GM18505 (cell line): ENCODE measurements around the gene TNRC18.
"Not testable (repeated sequence)": the region's sequence is repeated elsewhere in the genome, so short reads cannot be mapped to it uniquely, and the experiment has no call there.

Source experiments
- ATAC-seq: cut with Tn5 transposase; IDR thresholded peaks from one replicate; pipeline ENCODE4 v1.9.1; 2021; ENCODE audit not compliant: unreplicated experiment
- POLR2A ChIP-seq: IDR thresholded peaks from 4 replicates; pipeline ENCODE4 v1.6.1; 2011; ENCODE audit warnings: borderline replicate concordance; ENCODE audit not compliant: insufficient read depth, insufficient read length; ENCODE audit errors: extremely low read depth

Gene TNRC18

GRCh38 chr7:5283421-5284303 is 140.0 kb downstream of the TNRC18 start:
- ATAC-seq, result no peak
- TF ChIP-seq POLR2A, result no peak

DNA sequence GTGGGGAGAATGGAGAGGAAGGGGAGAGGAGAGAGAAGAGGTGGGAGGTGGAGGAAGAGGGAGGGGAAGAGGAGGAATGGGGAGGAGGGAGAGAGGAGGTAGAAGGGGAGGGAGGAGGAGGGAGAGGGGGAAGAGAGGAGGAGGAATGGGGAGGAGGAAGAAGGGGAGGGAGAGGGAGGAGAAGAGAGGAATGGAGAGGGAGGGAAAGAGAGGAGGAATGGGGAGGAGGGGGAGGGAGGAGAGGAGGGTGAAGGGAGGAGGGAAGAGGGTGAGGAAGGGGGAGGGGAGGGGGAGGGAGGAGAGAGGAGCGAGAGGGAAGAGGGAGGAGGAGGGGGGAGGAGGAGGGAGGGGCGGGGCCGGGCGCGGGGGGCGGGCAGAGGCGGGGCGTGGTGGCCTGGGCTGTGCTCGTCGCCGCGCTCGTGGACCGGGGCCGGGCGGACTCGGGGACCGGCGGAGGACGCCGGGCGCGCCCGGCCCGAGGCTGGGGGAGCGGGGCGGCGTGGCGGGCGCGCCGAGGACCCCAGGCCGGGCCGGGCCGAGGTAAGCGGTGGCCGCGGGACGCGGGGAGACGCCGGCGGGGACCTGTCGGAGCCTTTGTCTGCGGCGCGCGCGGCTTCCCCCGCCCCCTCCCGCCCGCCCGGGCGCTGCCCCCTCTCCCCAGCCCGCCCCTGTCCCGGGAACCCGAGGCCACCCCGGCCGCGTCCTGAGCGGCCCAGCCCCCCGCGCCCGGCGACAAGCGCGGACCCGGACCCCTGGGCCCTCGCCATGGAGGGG is 140.9 kb downstream of the TNRC18 start, which contains the start of gene SLC29A4:
Gene SLC29A4 (plus strand): TSS at position 401 of the 774 bp plus-strand sequence. CDS start 4,874 bp downstream, outside the sequence.
- ATAC-seq, result no peak

DNA sequence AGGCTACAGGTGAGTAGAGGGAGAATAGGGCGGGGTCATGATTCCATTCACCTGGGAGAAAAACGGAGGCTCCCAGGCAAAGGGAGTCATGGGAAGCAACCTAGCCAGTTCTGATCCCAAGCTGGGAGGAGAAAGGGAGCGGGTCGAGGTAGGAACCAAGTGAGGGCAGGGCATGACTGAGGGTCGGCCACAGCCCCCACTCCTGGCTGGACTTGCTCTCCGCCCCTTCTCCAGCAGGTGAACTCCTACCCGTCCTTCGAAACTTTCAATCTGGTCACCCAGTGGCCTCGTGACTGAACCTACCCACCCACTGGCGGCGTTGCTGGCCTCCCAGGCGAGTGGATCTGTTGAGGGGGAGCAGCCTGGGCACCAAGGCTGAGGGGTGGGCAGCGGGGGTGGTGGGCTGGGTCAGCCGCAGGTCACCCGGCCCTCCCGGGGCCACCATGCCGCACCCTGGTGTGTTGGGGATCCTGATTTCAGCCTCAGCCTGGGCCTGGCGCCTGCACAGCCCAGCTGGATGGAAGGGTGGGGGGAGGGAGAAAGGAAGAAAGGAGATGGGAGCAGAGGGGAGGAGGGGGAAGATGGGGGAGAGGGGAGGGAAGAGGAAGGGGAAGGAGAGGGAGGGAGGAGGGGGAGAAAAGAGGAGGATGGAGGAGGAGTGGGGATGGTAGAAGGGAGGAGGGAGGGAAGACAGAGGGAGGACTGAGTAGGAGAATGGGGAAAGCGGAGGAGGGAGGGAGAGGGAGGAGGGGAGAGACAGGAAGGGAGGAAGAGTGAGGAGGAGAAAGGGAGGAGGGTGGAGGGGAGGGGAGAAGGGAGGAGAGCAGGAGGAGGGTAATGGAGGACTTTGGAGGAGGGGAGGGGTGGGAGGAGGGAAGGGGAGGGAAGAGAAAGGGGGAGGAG is 141.8 kb downstream of the TNRC18 start:
- ATAC-seq, result not testable (repeated sequence)

More for the DNA sequence above, 140.9 kb downstream of the TNRC18 start, which contains the start of gene SLC29A4:
- no peak for TF ChIP-seq POLR2A

DNA sequence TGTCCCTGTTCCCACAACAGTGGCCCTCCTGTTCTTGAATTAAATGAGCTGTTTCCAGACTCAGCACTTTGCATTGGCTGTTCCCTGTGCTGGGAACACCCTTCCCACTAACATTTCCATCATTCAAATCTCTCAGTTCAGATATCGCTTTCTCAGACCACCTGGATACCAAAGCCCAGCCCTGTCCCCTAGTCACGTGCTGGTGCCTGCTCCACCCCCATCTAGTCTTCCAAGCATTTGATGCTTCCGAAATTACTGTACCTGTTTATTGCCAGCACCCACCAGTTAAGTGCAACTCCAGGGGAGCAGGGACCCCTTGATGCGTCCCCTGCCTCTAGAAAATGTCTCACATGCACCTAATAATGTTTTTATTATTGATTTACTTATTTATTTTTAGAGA is 143.9 kb downstream of the TNRC18 start:
- TF ChIP-seq POLR2A, result no peak

GRCh38 chr7:5278766-5279165 is 144.9 kb downstream of the TNRC18 start:
- ATAC-seq, result no peak
- TF ChIP-seq POLR2A, result no peak

More for the DNA sequence above, 143.9 kb downstream of the TNRC18 start:
- no peak for ATAC-seq

GRCh38 chr7:5276611-5277010 is 147.0 kb downstream of the TNRC18 start:
- ATAC-seq, result no peak
- no peak for TF ChIP-seq POLR2A

DNA sequence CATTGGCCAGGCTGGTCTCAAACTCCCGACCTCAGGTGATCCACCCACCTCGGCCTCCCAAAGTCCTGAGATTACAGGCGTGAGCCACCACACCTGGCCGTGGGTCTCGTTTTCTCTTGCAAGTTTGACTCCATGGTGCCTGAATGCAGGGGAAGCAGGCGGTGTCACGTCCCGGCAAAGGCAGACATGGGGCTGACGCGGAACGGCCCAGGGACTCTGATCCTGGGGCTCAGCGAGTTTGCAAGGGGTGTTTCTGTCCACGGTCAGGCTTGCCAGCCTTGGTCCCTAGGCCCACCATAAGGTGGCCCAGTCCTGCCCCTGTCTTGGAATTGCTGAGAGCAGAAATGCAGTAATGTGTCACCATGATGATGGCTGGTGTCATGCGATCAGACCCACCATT is 147.5 kb downstream of the TNRC18 start:
- ATAC-seq, result not testable (repeated sequence)

- ATAC-seq, result not testable (repeated sequence)
Observed at GRCh38 chr7:5275510-5275909, 148.1 kb downstream of the TNRC18 start.

GRCh38 chr7:5274985-5275431 is 148.6 kb downstream of the TNRC18 start:
- not testable (repeated sequence) for ATAC-seq

DNA sequence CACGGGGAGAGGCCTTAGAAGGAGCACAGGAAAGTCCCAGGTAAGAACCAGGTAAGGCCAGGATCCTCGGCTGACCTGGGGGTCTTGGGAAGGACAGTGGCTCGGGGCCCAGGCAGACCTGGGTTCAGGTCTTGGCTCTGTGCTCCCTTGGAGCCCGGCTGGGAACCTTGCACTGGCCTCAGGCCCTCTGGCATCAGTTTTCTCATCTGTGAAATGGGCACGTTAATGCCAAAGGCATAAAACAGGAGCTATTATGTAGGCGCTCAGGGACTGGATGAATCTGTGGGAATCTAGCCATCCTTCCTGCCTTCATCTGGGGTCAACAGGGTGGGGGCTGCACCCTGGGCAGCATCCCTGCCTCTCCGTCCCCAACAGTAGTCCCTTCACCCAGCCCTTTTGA is 149.2 kb downstream of the TNRC18 start:
- TF ChIP-seq POLR2A, result no peak
- no peak for ATAC-seq

DNA sequence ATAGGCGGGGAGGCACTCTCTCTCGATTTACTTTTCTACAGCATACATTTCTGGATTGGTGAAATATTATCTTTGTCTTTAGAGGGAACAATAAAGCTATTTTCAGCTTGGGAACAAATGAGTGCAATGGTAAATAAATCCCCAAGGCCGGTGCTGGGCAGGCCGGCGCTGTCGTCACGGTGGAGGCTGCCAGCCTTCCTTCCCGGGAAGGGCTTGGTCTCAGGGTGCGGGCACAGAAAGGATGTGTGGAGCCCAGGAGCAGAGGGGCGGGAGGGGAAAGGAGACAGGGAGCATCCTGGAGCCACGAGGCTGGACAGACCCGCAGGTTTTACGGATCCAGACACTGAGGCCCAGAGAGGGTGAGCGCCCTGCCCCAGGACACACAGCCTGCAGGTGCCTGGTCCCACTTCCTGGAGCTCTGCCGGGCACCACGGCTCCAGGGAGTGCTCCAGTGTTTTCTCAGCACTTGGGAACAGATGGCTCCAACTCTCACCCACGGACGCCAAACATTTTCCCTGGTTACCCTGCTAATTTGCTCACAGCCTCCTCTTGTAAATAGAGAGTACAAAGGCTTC is 149.7 kb downstream of the TNRC18 start:
- ATAC-seq, result not testable (repeated sequence)

- no peak for ATAC-seq
- TF ChIP-seq POLR2A, result no peak
Observed at GRCh38 chr7:5270788-5271187, 152.8 kb downstream of the TNRC18 start.

GRCh38 chr7:5269992-5270657 is 153.5 kb downstream of the TNRC18 start:
- ATAC-seq, result not testable (repeated sequence)

GRCh38 chr7:5267829-5268228 is 155.8 kb downstream of the TNRC18 start:
- not testable (repeated sequence) for ATAC-seq
